T-helper 9 cell (primary cell): Measurements from ENCODE around the gene CAPZA3.
"Not testable (repeated sequence)": the region's sequence is repeated elsewhere in the genome, so short reads cannot be mapped to it uniquely, and the experiment has no call there.

Experiments
- DNase-seq: peaks from one replicate; pipeline ENCODE4 v3.0.0-alpha.2; 2020

The CAPZA3 gene

DNA sequence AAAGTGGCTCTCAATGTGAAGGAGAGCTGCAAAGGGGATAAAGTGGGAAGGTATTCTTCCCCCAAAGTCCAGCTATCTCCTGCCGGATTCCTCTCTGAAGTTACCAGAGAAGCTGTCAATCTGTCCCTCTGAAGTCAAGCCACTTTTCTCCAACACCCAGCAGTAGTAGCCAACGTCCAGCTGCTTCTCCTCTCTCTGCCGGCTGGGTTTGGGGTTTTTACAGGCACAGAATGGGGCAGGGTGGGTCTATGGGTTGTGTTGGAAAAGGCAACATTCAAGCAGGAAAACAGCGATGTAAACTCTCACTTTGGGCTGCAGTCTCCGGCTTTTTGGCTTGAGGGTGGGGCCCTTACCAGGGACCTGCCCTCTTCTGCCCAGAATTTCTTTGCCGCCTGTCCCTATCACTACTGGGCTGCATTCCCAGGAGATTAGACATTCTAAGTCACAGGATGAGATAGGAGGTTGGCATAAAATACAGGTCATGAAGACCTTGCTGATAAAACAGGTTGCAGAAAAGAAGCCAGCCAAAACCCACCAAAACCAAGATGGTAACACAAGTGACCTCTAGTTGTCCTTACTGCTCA is 16.3 kb downstream of the CAPZA3 start:
- no peak for DNase-seq

DNA sequence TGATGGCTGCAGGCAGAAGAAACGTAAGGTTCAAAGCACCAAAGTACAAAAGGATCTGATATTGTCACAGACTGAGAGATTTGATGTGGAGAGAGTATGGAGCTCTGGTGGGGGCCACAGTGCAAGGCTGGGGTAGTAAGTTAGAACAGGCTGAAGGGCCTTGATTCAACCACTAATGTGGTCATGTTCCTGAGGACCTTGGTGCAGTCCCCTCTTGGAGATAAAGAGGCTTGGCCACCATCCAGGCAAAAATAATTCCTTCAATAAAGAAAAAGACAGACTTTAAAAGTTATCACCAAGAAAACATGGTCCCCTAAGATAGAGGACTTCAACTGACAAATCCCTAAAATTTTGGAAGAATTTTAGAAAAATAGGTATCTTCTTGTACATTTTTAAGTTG is 17.4 kb downstream of the CAPZA3 start:
- no peak for DNase-seq

DNA sequence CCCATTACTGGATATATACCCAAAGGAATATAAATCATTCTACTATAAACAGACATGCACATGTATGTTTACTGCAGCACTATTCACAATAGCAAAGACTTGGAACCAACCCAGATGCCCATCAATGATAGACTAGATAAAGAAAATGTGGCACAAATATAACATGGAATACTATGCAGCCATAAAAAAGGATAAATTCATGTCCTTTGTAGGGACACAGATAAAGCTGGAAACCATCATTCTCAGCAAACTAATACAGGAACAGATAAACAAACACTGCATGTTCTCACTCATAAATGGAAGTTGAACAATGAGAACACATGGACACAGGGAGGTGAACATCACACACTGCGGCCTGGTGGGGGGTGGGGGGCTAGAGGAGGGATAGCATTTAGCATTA is 28.6 kb downstream of the CAPZA3 start:
- DNase-seq: not testable (repeated sequence)

DNA sequence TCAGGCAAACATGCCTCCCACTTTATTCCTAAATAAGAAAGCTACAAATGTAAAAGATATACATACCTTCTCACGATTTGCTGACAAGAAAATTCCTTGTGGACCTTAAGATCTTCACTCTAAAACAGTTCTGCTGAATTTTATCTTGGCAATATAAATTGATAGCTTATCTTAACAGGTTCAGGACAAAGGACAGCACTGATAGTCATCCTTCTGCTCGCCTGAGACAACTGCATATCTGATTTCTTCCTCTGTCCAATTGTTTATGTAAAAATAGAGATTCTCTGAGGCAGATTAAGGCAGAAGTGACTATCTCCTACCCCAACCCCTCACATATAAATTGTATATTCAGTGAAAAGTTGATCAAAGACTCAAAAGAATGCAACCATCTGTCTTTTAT is 44.9 kb downstream of the CAPZA3 start:
- no peak for DNase-seq

DNA sequence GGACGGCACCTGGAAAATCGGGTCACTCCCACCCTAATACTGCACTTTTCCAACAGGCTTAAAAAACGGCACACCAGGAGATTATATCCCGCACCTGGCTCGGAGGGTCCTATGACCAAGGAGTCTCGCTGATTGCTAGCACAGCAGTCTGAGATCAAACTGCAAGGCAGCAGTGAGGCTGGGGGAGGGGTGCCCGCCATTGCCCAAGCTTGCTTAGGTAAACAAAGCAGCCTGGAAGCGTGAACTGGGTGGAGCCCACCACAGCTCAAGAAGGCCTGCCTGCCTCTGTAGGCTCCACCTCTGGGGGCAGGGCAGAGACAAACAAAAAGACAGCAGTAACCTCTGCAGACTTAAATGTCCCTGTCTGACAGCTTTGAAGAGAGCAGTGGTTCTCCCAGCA is 47.5 kb downstream of the CAPZA3 start:
- DNase-seq: not testable (repeated sequence)
